HEK293 (cell line): ENCODE data around the gene ZBTB20.

Experiments used
- CTCF ChIA-PET: fragments of 350-600 bp; formaldehyde crosslinking; extraction: SDS; loops from one replicate; lab custom pipeline; 2021; ENCODE audit warnings: antibody characterized with exemption; lab: Yijun Ruan, JAX
- POLR2A ChIA-PET: fragments of 300-600 bp; formaldehyde crosslinking; extraction: SDS; loops from one replicate; lab custom pipeline; 2020; ENCODE audit warnings: antibody characterized with exemption, inconsistent platforms; lab: Yijun Ruan, JAX
- H3K27ac ChIP-seq: fragments of 200-500 bp; sonication (Bioruptor generic); 2 replicates; pipeline ENCODE4 v1.5.1; 2014; ENCODE audit warnings: low read depth, low read length, control low read depth, inconsistent platforms; ENCODE audit errors: extremely low read depth
- H3K36me3 ChIP-seq, 2 experiments: fragments of 200-500 bp in 1 of 2; sonication (Bioruptor generic) in 1 of 2; 1 replicate in 1 of 2; 2 replicates in 1 of 2; pipeline ENCODE4 v1.5.1; 2014 to 2017; ENCODE audit warnings: inconsistent platforms in 2 of 2, low read length in 2 of 2; ENCODE audit not compliant: control insufficient read depth in 2 of 2, insufficient read depth in 1 of 2
- H3K4me1 ChIP-seq: fragments of 200-500 bp; sonication (Bioruptor generic); 2 replicates; pipeline ENCODE4 v1.5.1; 2014; ENCODE audit warnings: mild to moderate bottlenecking, low read length, inconsistent platforms; ENCODE audit not compliant: control insufficient read depth, insufficient read depth
- H3K4me3 ChIP-seq: 2 replicates; pipeline ENCODE4 v1.5.1; 2011; ENCODE audit warnings: low read depth, mild to moderate bottlenecking, control low read depth, low read length, moderate library complexity
- H3K9me3 ChIP-seq: fragments of 200-500 bp; sonication (Bioruptor generic); 2 replicates; pipeline ENCODE4 v1.5.1; 2014; ENCODE audit warnings: low read depth, low read length, inconsistent platforms; ENCODE audit not compliant: control insufficient read depth, insufficient read depth
- GLI4 ChIP-seq: fragments of 450-650 bp; formaldehyde crosslinking; IDR thresholded peaks from 2 replicates; pipeline ENCODE4 v1.5.1; 2016; ENCODE audit warnings: missing biosample characterization, missing genetic modification characterization
- KLF8 ChIP-seq: fragments of 450-650 bp; formaldehyde crosslinking; IDR thresholded peaks from 2 replicates; pipeline ENCODE4 v1.5.1; 2016; ENCODE audit warnings: missing biosample characterization, missing genetic modification characterization
- SP7 ChIP-seq: fragments of 450-650 bp; formaldehyde crosslinking; IDR thresholded peaks from 2 replicates; pipeline ENCODE4 v1.5.1; 2016; ENCODE audit warnings: missing biosample characterization, missing genetic modification characterization
- YY2 ChIP-seq: fragments of 450-650 bp; formaldehyde crosslinking; IDR thresholded peaks from 2 replicates; pipeline ENCODE4 v1.5.1; 2016; ENCODE audit warnings: missing biosample characterization, missing genetic modification characterization
- ZBTB7A ChIP-seq: fragments of 450-650 bp; formaldehyde crosslinking; IDR thresholded peaks from 2 replicates; pipeline ENCODE4 v1.5.1; 2016; ENCODE audit warnings: low read depth, missing biosample characterization, missing genetic modification characterization
- ZFP41 ChIP-seq: fragments of 450-650 bp; formaldehyde crosslinking; IDR thresholded peaks from 2 replicates; pipeline ENCODE4 v1.5.1; 2016; ENCODE audit warnings: missing biosample characterization, missing genetic modification characterization, borderline replicate concordance
- ZNF169 ChIP-seq: fragments of 450-650 bp; formaldehyde crosslinking; IDR thresholded peaks from 2 replicates; pipeline ENCODE4 v1.5.1; 2016; ENCODE audit warnings: missing biosample characterization, missing genetic modification characterization
- ZNF354C ChIP-seq: fragments of 450-650 bp; formaldehyde crosslinking; IDR thresholded peaks from 2 replicates; pipeline ENCODE4 v1.5.1; 2016; ENCODE audit warnings: missing biosample characterization, missing genetic modification characterization, low read depth, borderline replicate concordance
- ZNF394 ChIP-seq: fragments of 450-650 bp; formaldehyde crosslinking; IDR thresholded peaks from 2 replicates; pipeline ENCODE4 v1.5.1; 2016; ENCODE audit warnings: missing biosample characterization, missing genetic modification characterization, mild to moderate bottlenecking, moderate library complexity, borderline replicate concordance
- ZNF555 ChIP-seq: fragments of 450-650 bp; formaldehyde crosslinking; conservative IDR thresholded peaks from 2 replicates; pipeline ENCODE4 v1.5.1; 2017; ENCODE audit warnings: missing biosample characterization, mild to moderate bottlenecking, missing genetic modification characterization, inconsistent platforms
- ZNF660 ChIP-seq: fragments of 450-650 bp; IDR thresholded peaks from 2 replicates; pipeline ENCODE4 v1.5.1; 2018; ENCODE audit warnings: missing biosample characterization, mild to moderate bottlenecking, missing genetic modification characterization
- ZNF792 ChIP-seq: fragments of 450-650 bp; formaldehyde crosslinking; IDR thresholded peaks from 2 replicates; pipeline ENCODE4 v1.5.1; 2016; ENCODE audit warnings: missing biosample characterization, missing genetic modification characterization
- TF ChIP-seq, protein P1 (sequence below): fragments of 450-650 bp; formaldehyde crosslinking; IDR thresholded peaks from 2 replicates; pipeline ENCODE4 v1.5.1; 2016; ENCODE audit warnings: missing biosample characterization, missing genetic modification characterization
- TF ChIP-seq, protein P2 (sequence below): fragments of 450-650 bp; formaldehyde crosslinking; IDR thresholded peaks from 2 replicates; pipeline ENCODE4 v1.5.1; 2016; ENCODE audit warnings: missing biosample characterization, missing genetic modification characterization
- TF ChIP-seq, protein P3 (sequence below): sonication (generic); formaldehyde crosslinking; IDR thresholded peaks from 2 replicates; pipeline ENCODE4 v1.8.1; 2022; ENCODE audit warnings: mild to moderate bottlenecking, moderate library complexity, missing genetic modification reagents
- TF ChIP-seq, protein P4 (sequence below): fragments of 450-650 bp; formaldehyde crosslinking; IDR thresholded peaks from 2 replicates; pipeline ENCODE4; 2016; ENCODE audit warnings: missing biosample characterization, missing genetic modification characterization
- TF ChIP-seq, protein P5 (sequence below): fragments of 450-650 bp; formaldehyde crosslinking; IDR thresholded peaks from 2 replicates; pipeline ENCODE4 v1.5.1; 2016; ENCODE audit warnings: missing biosample characterization, missing genetic modification characterization
- TF ChIP-seq, protein P6 (sequence below): fragments of 450-650 bp; formaldehyde crosslinking; IDR thresholded peaks from 2 replicates; pipeline ENCODE4 v1.5.1; 2016; ENCODE audit warnings: missing biosample characterization, missing genetic modification characterization
- TF ChIP-seq, protein P7 (sequence below): fragments of 450-650 bp; IDR thresholded peaks from 2 replicates; pipeline ENCODE4 v1.5.1; 2018; ENCODE audit warnings: missing biosample characterization, mild to moderate bottlenecking, missing genetic modification characterization

ZBTB20 gene

DNA sequence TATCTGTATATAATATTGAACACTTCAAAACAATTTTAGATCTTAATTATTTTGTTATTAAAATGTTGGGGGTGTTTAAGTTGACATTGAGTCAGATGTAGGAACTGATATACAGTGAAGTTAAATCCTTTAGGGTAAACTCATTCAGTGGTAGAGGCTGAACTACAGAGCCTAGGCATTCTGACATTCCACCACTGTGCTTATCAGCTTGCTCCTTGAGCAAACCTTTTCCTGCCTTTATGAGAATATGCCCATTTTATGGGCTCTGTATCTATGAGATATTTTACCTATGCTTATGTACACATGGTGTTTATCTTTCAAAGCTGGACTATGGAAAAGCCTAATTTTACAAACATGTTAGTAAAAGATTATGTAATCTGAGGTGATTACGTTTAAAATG is 407.5 kb downstream of the ZBTB20 start:
- no peaks in the 10 kb centered on the region for H3K9me3 ChIP-seq
- no peak overlapping the region for H3K27ac ChIP-seq
- H3K36me3 ChIP-seq = no peaks in the 10 kb centered on the region
- CTCF ChIA-PET = no interaction called here
- no peaks in the 10 kb centered on the region for H3K4me1 ChIP-seq
- no peak overlapping the region for H3K4me3 ChIP-seq
- TF ChIP-seq ZFP41 (tag by site-specific recombination) (no peak), ZNF354C (tag by site-specific recombination) (no peak), GLI4 (tag by site-specific recombination) (no peak), ZNF792 (no peak), SP7 (tag by site-specific recombination) (no peak), ZNF555 (no peak)
- TF ChIP-seq, protein P1, sequence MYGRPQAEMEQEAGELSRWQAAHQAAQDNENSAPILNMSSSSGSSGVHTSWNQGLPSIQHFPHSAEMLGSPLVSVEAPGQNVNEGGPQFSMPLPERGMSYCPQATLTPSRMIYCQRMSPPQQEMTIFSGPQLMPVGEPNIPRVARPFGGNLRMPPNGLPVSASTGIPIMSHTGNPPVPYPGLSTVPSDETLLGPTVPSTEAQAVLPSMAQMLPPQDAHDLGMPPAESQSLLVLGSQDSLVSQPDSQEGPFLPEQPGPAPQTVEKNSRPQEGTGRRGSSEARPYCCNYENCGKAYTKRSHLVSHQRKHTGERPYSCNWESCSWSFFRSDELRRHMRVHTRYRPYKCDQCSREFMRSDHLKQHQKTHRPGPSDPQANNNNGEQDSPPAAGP = no peak
- TF ChIP-seq, protein P2, sequence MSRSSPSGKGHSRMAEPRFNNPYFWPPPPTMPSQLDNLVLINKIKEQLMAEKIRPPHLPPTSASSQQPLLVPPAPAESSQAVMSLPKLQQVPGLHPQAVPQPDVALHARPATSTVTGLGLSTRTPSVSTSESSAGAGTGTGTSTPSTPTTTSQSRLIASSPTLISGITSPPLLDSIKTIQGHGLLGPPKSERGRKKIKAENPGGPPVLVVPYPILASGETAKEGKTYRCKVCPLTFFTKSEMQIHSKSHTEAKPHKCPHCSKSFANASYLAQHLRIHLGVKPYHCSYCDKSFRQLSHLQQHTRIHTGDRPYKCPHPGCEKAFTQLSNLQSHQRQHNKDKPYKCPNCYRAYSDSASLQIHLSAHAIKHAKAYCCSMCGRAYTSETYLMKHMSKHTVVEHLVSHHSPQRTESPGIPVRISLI = no peak
- TF ChIP-seq, protein P3, sequence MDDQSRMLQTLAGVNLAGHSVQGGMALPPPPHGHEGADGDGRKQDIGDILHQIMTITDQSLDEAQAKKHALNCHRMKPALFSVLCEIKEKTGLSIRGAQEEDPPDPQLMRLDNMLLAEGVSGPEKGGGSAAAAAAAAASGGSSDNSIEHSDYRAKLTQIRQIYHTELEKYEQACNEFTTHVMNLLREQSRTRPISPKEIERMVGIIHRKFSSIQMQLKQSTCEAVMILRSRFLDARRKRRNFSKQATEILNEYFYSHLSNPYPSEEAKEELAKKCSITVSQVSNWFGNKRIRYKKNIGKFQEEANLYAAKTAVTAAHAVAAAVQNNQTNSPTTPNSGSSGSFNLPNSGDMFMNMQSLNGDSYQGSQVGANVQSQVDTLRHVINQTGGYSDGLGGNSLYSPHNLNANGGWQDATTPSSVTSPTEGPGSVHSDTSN (CRISPR knock-in tag) = no peak
- TF ChIP-seq, protein P4, sequence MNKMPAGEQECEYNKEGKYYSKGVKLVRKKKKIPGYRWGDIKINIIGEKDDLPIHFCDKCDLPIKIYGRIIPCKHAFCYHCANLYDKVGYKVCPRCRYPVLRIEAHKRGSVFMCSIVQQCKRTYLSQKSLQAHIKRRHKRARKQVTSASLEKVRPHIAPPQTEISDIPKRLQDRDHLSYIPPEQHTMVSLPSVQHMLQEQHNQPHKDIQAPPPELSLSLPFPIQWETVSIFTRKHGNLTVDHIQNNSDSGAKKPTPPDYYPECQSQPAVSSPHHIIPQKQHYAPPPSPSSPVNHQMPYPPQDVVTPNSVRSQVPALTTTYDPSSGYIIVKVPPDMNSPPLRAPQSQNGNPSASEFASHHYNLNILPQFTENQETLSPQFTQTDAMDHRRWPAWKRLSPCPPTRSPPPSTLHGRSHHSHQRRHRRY (tag by site-specific recombination) = no peak
- POLR2A ChIA-PET = no interaction called here

DNA sequence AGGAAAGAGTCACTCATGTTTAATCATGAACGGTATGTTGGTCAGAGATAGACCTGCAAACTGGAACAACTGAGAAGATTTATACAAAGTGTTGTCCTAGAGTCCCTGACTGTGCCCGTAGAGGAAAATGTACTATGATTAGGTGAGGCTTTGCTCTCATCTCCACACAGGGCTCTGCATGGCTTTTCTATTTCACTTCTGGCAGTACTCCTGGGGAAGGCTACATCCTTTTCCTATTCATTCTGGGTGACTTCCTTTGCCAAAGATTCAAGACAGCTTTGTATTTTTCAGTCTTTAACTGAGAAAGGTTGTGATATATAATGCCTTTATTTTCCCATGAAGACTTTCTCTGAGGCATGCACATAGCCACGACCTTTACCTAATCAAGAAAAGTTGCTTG is 414.7 kb downstream of the ZBTB20 start:
- Histone ChIP-seq H3K4me3 (no peak overlapping the region), H3K9me3 (no peaks in the 10 kb centered on the region), H3K36me3 (no peaks in the 10 kb centered on the region), H3K27ac (no peak overlapping the region), H3K4me1 (no peaks in the 10 kb centered on the region)
- POLR2A ChIA-PET = no interaction called here
- TF ChIP-seq KLF8 (tag by site-specific recombination) (no peak), ZNF394 (tag by site-specific recombination) (no peak), ZNF169 (tag by site-specific recombination) (no peak), ZNF660 (no peak), ZBTB7A (tag by site-specific recombination) (no peak), YY2 (tag by site-specific recombination) (no peak)
- TF ChIP-seq, protein P1 = no peak
- TF ChIP-seq, protein P5, sequence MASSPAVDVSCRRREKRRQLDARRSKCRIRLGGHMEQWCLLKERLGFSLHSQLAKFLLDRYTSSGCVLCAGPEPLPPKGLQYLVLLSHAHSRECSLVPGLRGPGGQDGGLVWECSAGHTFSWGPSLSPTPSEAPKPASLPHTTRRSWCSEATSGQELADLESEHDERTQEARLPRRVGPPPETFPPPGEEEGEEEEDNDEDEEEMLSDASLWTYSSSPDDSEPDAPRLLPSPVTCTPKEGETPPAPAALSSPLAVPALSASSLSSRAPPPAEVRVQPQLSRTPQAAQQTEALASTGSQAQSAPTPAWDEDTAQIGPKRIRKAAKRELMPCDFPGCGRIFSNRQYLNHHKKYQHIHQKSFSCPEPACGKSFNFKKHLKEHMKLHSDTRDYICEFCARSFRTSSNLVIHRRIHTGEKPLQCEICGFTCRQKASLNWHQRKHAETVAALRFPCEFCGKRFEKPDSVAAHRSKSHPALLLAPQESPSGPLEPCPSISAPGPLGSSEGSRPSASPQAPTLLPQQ (tag by site-specific recombination) = no peak
- TF ChIP-seq, protein P6, sequence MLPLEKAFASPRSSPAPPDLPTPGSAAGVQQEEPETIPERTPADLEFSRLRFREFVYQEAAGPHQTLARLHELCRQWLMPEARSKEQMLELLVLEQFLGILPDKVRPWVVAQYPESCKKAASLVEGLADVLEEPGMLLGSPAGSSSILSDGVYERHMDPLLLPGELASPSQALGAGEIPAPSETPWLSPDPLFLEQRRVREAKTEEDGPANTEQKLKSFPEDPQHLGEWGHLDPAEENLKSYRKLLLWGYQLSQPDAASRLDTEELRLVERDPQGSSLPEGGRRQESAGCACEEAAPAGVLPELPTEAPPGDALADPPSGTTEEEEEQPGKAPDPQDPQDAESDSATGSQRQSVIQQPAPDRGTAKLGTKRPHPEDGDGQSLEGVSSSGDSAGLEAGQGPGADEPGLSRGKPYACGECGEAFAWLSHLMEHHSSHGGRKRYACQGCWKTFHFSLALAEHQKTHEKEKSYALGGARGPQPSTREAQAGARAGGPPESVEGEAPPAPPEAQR (tag by site-specific recombination) = no peak
- TF ChIP-seq, protein P7, sequence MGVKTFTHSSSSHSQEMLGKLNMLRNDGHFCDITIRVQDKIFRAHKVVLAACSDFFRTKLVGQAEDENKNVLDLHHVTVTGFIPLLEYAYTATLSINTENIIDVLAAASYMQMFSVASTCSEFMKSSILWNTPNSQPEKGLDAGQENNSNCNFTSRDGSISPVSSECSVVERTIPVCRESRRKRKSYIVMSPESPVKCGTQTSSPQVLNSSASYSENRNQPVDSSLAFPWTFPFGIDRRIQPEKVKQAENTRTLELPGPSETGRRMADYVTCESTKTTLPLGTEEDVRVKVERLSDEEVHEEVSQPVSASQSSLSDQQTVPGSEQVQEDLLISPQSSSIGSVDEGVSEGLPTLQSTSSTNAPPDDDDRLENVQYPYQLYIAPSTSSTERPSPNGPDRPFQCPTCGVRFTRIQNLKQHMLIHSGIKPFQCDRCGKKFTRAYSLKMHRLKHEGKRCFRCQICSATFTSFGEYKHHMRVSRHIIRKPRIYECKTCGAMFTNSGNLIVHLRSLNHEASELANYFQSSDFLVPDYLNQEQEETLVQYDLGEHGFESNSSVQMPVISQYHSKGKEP (tag by site-specific recombination) = no peak
- CTCF ChIA-PET = no interaction called here
